ENCODE measurements around the gene BID.

DNA sequence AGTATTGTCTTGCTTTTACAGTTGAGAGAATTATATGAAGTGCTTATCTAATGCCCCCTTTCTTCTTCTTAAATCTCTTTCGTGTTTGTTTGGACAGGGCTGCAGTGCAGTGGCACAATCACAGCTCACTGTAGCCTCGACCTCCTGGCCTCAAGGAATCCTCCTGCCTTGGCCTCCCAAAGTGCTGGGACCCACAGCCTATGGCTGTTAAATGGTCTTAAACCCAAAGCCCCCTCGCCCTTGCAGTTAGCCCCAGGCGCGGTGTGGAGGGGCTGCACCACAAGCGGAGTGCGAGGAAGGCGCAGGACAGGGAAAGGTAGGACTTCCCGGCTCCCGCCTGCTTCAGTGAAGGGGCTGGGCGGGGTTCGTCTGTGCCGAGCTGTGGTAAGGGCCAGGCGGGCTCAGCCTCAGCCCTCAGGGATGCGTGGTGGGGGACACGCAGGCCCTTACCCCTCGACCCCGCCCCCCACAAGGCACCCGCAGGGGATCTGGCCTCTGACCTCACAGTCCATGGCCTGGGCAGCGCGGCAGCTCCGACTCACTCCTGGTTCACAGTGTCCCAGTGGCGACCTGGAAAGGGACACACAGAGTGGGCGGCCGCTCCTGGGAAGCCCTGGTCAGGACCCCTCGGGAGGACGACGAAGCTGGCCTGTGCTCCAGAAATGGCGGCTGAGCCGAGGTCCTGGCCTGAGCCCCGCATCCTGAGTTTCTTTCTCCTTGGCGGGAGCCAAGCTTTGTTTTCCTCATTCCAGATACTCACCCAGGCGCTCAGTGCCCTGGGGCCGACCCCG, 24.5 kb downstream of the BID start:
- TF ChIP-seq, protein P1, sequence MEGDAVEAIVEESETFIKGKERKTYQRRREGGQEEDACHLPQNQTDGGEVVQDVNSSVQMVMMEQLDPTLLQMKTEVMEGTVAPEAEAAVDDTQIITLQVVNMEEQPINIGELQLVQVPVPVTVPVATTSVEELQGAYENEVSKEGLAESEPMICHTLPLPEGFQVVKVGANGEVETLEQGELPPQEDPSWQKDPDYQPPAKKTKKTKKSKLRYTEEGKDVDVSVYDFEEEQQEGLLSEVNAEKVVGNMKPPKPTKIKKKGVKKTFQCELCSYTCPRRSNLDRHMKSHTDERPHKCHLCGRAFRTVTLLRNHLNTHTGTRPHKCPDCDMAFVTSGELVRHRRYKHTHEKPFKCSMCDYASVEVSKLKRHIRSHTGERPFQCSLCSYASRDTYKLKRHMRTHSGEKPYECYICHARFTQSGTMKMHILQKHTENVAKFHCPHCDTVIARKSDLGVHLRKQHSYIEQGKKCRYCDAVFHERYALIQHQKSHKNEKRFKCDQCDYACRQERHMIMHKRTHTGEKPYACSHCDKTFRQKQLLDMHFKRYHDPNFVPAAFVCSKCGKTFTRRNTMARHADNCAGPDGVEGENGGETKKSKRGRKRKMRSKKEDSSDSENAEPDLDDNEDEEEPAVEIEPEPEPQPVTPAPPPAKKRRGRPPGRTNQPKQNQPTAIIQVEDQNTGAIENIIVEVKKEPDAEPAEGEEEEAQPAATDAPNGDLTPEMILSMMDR (IDR thresholded peaks at IDR 0.05), result no peak
- no peak for TF ChIP-seq POLR2A (IDR thresholded peaks at IDR 0.05)
